Measurements from ENCODE around the gene C20orf202.

C20orf202 gene

GRCh38 chr20:1202762-1203504, at the start of gene C20orf202:
Gene C20orf202, plus strand, starts transcription at chr20:1203454. Its CDS starts 132 bp downstream, at chr20:1203586.
- H2AFZ ChIP-seq (ENCODE audit: low read depth, low read length, severe bottlenecking): no peak within 1 kb of the TSS
- H3K9me3 ChIP-seq (ENCODE audit: insufficient read depth, low read length): no peaks in the 10 kb centered on the region
- no peaks in the 10 kb centered on the region for H3K9me2 ChIP-seq (replicated peaks; ENCODE audit: insufficient read depth, low read length)
- no peak within 1 kb of the TSS for H3K27ac ChIP-seq (ENCODE audit: low read depth, low read length)
- TF ChIP-seq CTCF (IDR thresholded peaks at IDR 0.05; ENCODE audit: insufficient read depth, low read length, poor library complexity, severe bottlenecking): no peak
- TF ChIP-seq EZH2phosphoT487 (conservative IDR thresholded peaks at IDR 0.05; ENCODE audit: low read length): no peak
- no peaks in the 10 kb centered on the region for H3K27me3 ChIP-seq (ENCODE audit: low read length)
- no peak within 1 kb of the TSS for H3K9ac ChIP-seq (ENCODE audit: low read length)
- no peak within 1 kb of the TSS for H3K4me2 ChIP-seq (ENCODE audit: low read depth, low read length, poor library complexity, severe bottlenecking)
- no peaks in the 10 kb centered on the region for H3K36me3 ChIP-seq (ENCODE audit: low read length)
- no peak within 1 kb of the TSS for H3K4me3 ChIP-seq (ENCODE audit: insufficient read depth, low read length, poor library complexity, severe bottlenecking)
- H3K79me2 ChIP-seq (ENCODE audit: insufficient read depth, low read length): no peaks in the 10 kb centered on the region
- H3F3A ChIP-seq (ENCODE audit: insufficient read depth): no peaks in the 10 kb centered on the region
- H4K20me1 ChIP-seq (ENCODE audit: low read depth, low read length): no peaks in the 10 kb centered on the region

GRCh38 chr20:1154226-1154625, 49.0 kb upstream of the C20orf202 start:
- Histone ChIP-seq H3K36me3 (ENCODE audit: low read length) (0 out of 2 replicates have a peak, but pooled peaks cover 3% of the 10 kb centered on the region), H4K20me1 (ENCODE audit: low read depth, low read length) (no peaks in the 10 kb centered on the region)

GRCh38 chr20:1154691-1155090, 48.6 kb upstream of the C20orf202 start:
- Histone ChIP-seq H3K36me3 (ENCODE audit: low read length) (0 out of 2 replicates have a peak, but pooled peaks cover 3% of the 10 kb centered on the region), H3K9me3 (ENCODE audit: insufficient read depth, low read length) (no peaks in the 10 kb centered on the region)

More at GRCh38 chr20:1154226-1154625, 49.0 kb upstream of the C20orf202 start:
- Histone ChIP-seq H3K9ac (ENCODE audit: low read length) (no peak overlapping the region), H3K4me3 (ENCODE audit: insufficient read depth, low read length, poor library complexity, severe bottlenecking) (no peak overlapping the region), H2AFZ (ENCODE audit: low read depth, low read length, severe bottlenecking) (no peak overlapping the region), H3K4me2 (ENCODE audit: low read depth, low read length, poor library complexity, severe bottlenecking) (no peak overlapping the region), H3F3A (ENCODE audit: insufficient read depth) (no peaks in the 10 kb centered on the region), H3K79me2 (ENCODE audit: insufficient read depth, low read length) (no peaks in the 10 kb centered on the region), H3K9me2 (replicated peaks; ENCODE audit: insufficient read depth, low read length) (no peaks in the 10 kb centered on the region), H3K9me3 (ENCODE audit: insufficient read depth, low read length) (no peaks in the 10 kb centered on the region), H3K27me3 (ENCODE audit: low read length) (no peaks in the 10 kb centered on the region), H3K27ac (ENCODE audit: low read depth, low read length) (no peak overlapping the region)
- no peak for TF ChIP-seq CTCF (IDR thresholded peaks at IDR 0.05; ENCODE audit: insufficient read depth, low read length, poor library complexity, severe bottlenecking)
- TF ChIP-seq EZH2phosphoT487 (conservative IDR thresholded peaks at IDR 0.05; ENCODE audit: low read length): no peak

More at GRCh38 chr20:1154691-1155090, 48.6 kb upstream of the C20orf202 start:
- Histone ChIP-seq H3K4me2 (ENCODE audit: low read depth, low read length, poor library complexity, severe bottlenecking) (no peak overlapping the region), H3F3A (ENCODE audit: insufficient read depth) (no peaks in the 10 kb centered on the region), H3K27me3 (ENCODE audit: low read length) (no peaks in the 10 kb centered on the region), H3K79me2 (ENCODE audit: insufficient read depth, low read length) (no peaks in the 10 kb centered on the region), H3K9ac (ENCODE audit: low read length) (no peak overlapping the region), H4K20me1 (ENCODE audit: low read depth, low read length) (no peaks in the 10 kb centered on the region), H3K9me2 (replicated peaks; ENCODE audit: insufficient read depth, low read length) (no peaks in the 10 kb centered on the region), H3K27ac (ENCODE audit: low read depth, low read length) (no peak overlapping the region), H3K4me3 (ENCODE audit: insufficient read depth, low read length, poor library complexity, severe bottlenecking) (no peak overlapping the region), H2AFZ (ENCODE audit: low read depth, low read length, severe bottlenecking) (no peak overlapping the region)
- TF ChIP-seq EZH2phosphoT487 (conservative IDR thresholded peaks at IDR 0.05; ENCODE audit: low read length) (no peak), CTCF (IDR thresholded peaks at IDR 0.05; ENCODE audit: insufficient read depth, low read length, poor library complexity, severe bottlenecking) (no peak)
